Heart right ventricle (tissue), 16 donors: ENCODE results near the gene CLEC20A. TPM values are rescaled to one million over a fixed set of nuclear protein-coding genes. Genes with fewer than 3 reads are reported as not detected.

ENCODE experiments used
- ATAC-seq, 8 donors: fragments of 200-7000 bp; cut with Tn5 transposase; one replicate each; pipeline ENCODE4 v1.9.1; 2020; ENCODE audit warnings: mild to moderate bottlenecking in 8 of 8, moderate library complexity in 8 of 8, moderate number of reproducible peaks in 1 of 8
- DNase-seq, 2 donors: peaks; one replicate each; pipeline ENCODE4 v3.0.0-alpha.2; 2020
- H3K27ac ChIP-seq, 10 donors: fragments of 200-600 bp; sonication (generic) in 2 of 10; one replicate each; pipeline versions ENCODE4 v1.5.0 to v1.8.0; 2020 to 2022; ENCODE audit warnings: mild to moderate bottlenecking in 3 of 10
- H3K27me3 ChIP-seq, 7 donors: fragments of 200-600 bp; one replicate each; pipeline ENCODE4 v1.8.0; 2021 to 2022; ENCODE audit warnings: mild to moderate bottlenecking in 2 of 7
- H3K36me3 ChIP-seq, 9 donors: fragments of 200-600 bp; sonication (generic) in 1 of 9; one replicate each; pipeline versions ENCODE4 v1.5.0 to v1.8.0; 2020 to 2022; ENCODE audit warnings: mild to moderate bottlenecking in 2 of 9
- H3K4me1 ChIP-seq, 9 donors: fragments of 200-600 bp; sonication (generic) in 1 of 9; one replicate each; pipeline versions ENCODE4 v1.5.0 to v1.8.0; 2020 to 2022; ENCODE audit warnings: mild to moderate bottlenecking in 4 of 9
- H3K4me3 ChIP-seq, 10 donors: fragments of 200-600 bp; sonication (generic) in 2 of 10; one replicate each; pipeline versions ENCODE4 v1.5.0 to v1.8.0; 2020 to 2022; ENCODE audit warnings: mild to moderate bottlenecking in 7 of 10, moderate library complexity in 2 of 10
- H3K9me3 ChIP-seq, 11 donors: fragments of 200-600 bp in 10 of 11; sonication (generic) in 2 of 11; one replicate each; pipeline versions ENCODE4 v1.5.0 to v1.8.0; 2013 to 2022; ENCODE audit warnings: mild to moderate bottlenecking in 2 of 11, control low read depth in 1 of 11, moderate library complexity in 1 of 11
- WGBS, 2 donors: extraction: QIAGEN DNeasy Blood & Tissue Kit; methylation state at CpG; one replicate each; pipeline ENCODE4 v1.1.7; 2013; ENCODE audit warnings: inconsistent platforms in 1 of 2; 5-methylcytosine and 5-hydroxymethylcytosine counted together
- intact Hi-C, 10 donors: fragments of 100-400 bp; cut with DNase I; formaldehyde crosslinking; loops; one replicate each; pipeline versions ENCODE4 v1.11.1 to v1.14.2; 2022
- polyA plus RNA-seq, 2 donors: library from polyadenylated mRNA; stranded (reverse); fragments of 200-250 nt; gene quantifications; one replicate each; pipeline ENCODE4 v1.2.3, GENCODE V29; 2013
- total RNA-seq, 10 donors: library from RNA; stranded (reverse); fragmentation: NEBNext Ultra II Directional in 3 of 10; extraction: Animal tissue kit (Norgen Biotek cat#: 25700) in 3 of 10; gene quantifications; one replicate each; pipeline versions ENCODE4 v1.2.1 to v1.2.4, GENCODE V29; 2021 to 2023
- TF ChIP-seq, protein P1 (sequence below), 9 donors: fragments of 200-600 bp; sonication (generic) in 2 of 9; IDR thresholded peaks; one replicate each; pipeline versions ENCODE4 v1.5.0 to v1.8.0; 2021 to 2022; ENCODE audit warnings: antibody characterized with exemption in 9 of 9, mild to moderate bottlenecking in 5 of 9, moderate library complexity in 1 of 9
- donor health status: Arrhythmogenic right ventricular cardiomyopathy.
- donor health status: ischemic (EF 13 %, LVEDD 7.1; RV severe dilation, severe dysfunction).
- donor health status: healthy with polysubstance abuse.
- donor health status: DM: no; HTN: yes; CAD: no.
- donor health status: DM: no; HTN: no; CAD: no.
- donor health status: ischemic (EF 25% LVEDD 6.9; RV normal size, moderate dysfunction).
- donor health status: ischemic (EF 25% LVEDD 5.7; RV mildly dilated, moderate dysfunction).
- donor health status: healthy.
- donor health status: DM: yes; HTN: yes; CAD: no.
- donor health status: Ischemic cardiomyopathy.
- donor health status: ischemic (EF 35%, LVEDD 5.7; RV mildly dilated, moderate dysfunction).
- donor health status: nonischemic (EF 11% LVEDD 7.7; RV severe dilation, severe dysfunction).
- donor health status: DM: yes; HTN: yes; CAD: no.
- donor health status: PGD.
- donor health status: ischemic (EF 29% LVEDD 5.4; RV normal size, mild dysfunction).
- donor health status: nonischemic (EF 23%, LVEDD 6.1; RV moderate dilation, normal function).

The CLEC20A gene
- total and polyA plus RNA-seq, 12 donors, result not detected

- TF ChIP-seq, protein P1, sequence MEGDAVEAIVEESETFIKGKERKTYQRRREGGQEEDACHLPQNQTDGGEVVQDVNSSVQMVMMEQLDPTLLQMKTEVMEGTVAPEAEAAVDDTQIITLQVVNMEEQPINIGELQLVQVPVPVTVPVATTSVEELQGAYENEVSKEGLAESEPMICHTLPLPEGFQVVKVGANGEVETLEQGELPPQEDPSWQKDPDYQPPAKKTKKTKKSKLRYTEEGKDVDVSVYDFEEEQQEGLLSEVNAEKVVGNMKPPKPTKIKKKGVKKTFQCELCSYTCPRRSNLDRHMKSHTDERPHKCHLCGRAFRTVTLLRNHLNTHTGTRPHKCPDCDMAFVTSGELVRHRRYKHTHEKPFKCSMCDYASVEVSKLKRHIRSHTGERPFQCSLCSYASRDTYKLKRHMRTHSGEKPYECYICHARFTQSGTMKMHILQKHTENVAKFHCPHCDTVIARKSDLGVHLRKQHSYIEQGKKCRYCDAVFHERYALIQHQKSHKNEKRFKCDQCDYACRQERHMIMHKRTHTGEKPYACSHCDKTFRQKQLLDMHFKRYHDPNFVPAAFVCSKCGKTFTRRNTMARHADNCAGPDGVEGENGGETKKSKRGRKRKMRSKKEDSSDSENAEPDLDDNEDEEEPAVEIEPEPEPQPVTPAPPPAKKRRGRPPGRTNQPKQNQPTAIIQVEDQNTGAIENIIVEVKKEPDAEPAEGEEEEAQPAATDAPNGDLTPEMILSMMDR (IDR thresholded peaks at IDR 0.05), result no peak
- no peak overlapping the region for H3K4me3 ChIP-seq
- intact Hi-C loops, result no loop called here
- WGBS, 2 donors, result 79 to 90% methylated on average over 4 of the region's 4 CpGs
- no peak for ATAC-seq
- no peak overlapping the region for H3K27ac ChIP-seq
- peaks cover 0 to 6% (median 0%) of the 10 kb centered on the region in 11 donors for H3K9me3 ChIP-seq
- H3K4me1 ChIP-seq, result peaks cover 0 to 10% (median 3%) of the 10 kb centered on the region in 9 donors
- no peaks in the 10 kb centered on the region for H3K27me3 ChIP-seq
- H3K36me3 ChIP-seq, result no peaks in the 10 kb centered on the region
- DNase-seq, result no peak
Measured at GRCh38 chr1:178528953-178529335, 32.2 kb upstream of the CLEC20A start.

DNA sequence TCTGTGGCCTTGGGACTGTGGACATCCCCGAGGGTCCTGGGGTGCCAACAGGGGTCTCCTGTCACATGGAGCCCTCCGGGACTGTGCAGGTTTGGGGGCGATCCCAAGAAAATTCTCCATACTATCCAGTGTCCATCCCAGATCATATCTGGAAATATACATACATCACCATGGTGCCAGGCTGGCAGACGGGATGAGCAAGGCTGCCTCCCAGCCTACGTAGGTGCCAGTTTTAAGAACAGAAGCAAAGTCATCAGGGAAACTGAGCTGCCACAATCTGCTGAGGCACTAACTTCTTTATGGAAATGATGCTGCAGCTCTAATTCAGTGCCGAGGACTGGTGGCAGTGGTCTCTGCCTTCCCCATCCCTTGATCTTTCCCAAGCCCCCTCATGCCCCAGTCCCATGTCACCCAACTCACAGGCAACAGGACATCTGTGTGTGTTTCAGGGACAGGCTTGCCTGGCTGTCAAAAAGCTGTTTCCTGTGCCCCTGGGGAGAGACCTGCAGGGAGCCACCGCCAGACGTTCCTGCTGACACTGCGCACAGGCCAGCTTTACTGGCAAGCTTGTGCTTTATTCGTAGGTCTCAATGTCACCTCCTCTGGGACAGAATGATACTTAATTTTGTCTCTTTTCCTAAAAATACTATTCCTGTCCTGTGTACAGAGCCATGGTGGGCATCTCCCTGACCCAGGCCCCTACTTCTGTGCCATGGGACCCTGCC is 31.6 kb upstream of the CLEC20A start:
- Histone ChIP-seq H3K27ac (no peak overlapping the region), H3K4me1 (peaks cover 0 to 10% (median 3%) of the 10 kb centered on the region in 9 donors), H3K36me3 (no peaks in the 10 kb centered on the region), H3K4me3 (no peak overlapping the region), H3K9me3 (peaks cover 0 to 6% (median 0%) of the 10 kb centered on the region in 11 donors), H3K27me3 (no peaks in the 10 kb centered on the region)
- 84% methylated on average over 10 of the region's 10 CpGs for WGBS, 2 donors
- ATAC-seq (peak in 1 of 8 donors; percentile 26), DNase-seq (no peak)
- TF ChIP-seq, protein P1 (IDR thresholded peaks at IDR 0.05), result no peak
- intact Hi-C loops, result no loop called here

DNA sequence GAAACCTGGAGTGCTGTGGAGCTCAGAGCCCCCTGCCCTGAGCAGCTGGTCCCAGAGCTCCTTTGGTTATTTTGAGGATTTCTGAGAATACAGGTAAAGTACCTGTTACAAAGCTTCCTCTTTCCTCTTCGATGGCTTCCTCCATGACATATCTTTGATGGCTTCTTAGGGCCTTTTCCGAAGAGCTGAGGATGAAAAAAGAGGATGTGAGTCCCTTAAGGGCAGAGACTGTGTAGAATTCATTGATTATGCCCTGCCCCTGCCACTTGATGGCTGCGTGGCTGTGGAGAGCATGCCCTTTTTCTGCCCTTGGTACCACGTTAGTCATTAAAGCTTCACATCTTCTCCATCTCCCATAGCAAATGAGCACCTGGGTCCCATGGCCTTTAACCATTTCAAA is 30.4 kb upstream of the CLEC20A start:
- TF ChIP-seq, protein P1 (IDR thresholded peaks at IDR 0.05), result no peak
- Histone ChIP-seq H3K4me1 (peaks cover 0 to 5% (median 0%) of the 10 kb centered on the region in 9 donors), H3K27me3 (no peaks in the 10 kb centered on the region), H3K9me3 (peaks cover 0 to 6% (median 0%) of the 10 kb centered on the region in 11 donors), H3K4me3 (no peak overlapping the region), H3K36me3 (no peaks in the 10 kb centered on the region), H3K27ac (no peak overlapping the region)
- no peak for DNase-seq
- WGBS, 2 donors, result 86 to 89% methylated on average over 4 of the region's 4 CpGs
- no peak for ATAC-seq
- intact Hi-C loops, result no loop called here

- Histone ChIP-seq H3K4me1 (no peaks in the 10 kb centered on the region), H3K27me3 (no peaks in the 10 kb centered on the region), H3K4me3 (no peak overlapping the region), H3K36me3 (no peaks in the 10 kb centered on the region), H3K27ac (no peak overlapping the region), H3K9me3 (peaks cover 0 to 6% (median 0%) of the 10 kb centered on the region in 11 donors)
- TF ChIP-seq, protein P1 (IDR thresholded peaks at IDR 0.05), result no peak
- WGBS, 2 donors, result 97 to 98% methylated on average over 4 of the region's 4 CpGs
- DNase-seq (no peak), ATAC-seq (no peak)
- intact Hi-C loops, result no loop called here
Measured at GRCh38 chr1:178521241-178521640, 24.5 kb upstream of the CLEC20A start.
